HG02588 (cell line): Measurements from ENCODE around the gene NETO2.
A peak's percentile ranks its signal among the peaks of the same experiment; 100 is the strongest.
"Not testable (repeated sequence)": the region's sequence is repeated elsewhere in the genome, so short reads cannot be mapped to it uniquely, and the experiment has no call there.

Experiments
- ATAC-seq: cut with Tn5 transposase; IDR thresholded peaks from one replicate; pipeline ENCODE4 v1.9.1; 2021; ENCODE audit warnings: mild to moderate bottlenecking, moderate library complexity; ENCODE audit not compliant: unreplicated experiment

NETO2 gene, protein sequence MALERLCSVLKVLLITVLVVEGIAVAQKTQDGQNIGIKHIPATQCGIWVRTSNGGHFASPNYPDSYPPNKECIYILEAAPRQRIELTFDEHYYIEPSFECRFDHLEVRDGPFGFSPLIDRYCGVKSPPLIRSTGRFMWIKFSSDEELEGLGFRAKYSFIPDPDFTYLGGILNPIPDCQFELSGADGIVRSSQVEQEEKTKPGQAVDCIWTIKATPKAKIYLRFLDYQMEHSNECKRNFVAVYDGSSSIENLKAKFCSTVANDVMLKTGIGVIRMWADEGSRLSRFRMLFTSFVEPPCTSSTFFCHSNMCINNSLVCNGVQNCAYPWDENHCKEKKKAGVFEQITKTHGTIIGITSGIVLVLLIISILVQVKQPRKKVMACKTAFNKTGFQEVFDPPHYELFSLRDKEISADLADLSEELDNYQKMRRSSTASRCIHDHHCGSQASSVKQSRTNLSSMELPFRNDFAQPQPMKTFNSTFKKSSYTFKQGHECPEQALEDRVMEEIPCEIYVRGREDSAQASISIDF

DNA sequence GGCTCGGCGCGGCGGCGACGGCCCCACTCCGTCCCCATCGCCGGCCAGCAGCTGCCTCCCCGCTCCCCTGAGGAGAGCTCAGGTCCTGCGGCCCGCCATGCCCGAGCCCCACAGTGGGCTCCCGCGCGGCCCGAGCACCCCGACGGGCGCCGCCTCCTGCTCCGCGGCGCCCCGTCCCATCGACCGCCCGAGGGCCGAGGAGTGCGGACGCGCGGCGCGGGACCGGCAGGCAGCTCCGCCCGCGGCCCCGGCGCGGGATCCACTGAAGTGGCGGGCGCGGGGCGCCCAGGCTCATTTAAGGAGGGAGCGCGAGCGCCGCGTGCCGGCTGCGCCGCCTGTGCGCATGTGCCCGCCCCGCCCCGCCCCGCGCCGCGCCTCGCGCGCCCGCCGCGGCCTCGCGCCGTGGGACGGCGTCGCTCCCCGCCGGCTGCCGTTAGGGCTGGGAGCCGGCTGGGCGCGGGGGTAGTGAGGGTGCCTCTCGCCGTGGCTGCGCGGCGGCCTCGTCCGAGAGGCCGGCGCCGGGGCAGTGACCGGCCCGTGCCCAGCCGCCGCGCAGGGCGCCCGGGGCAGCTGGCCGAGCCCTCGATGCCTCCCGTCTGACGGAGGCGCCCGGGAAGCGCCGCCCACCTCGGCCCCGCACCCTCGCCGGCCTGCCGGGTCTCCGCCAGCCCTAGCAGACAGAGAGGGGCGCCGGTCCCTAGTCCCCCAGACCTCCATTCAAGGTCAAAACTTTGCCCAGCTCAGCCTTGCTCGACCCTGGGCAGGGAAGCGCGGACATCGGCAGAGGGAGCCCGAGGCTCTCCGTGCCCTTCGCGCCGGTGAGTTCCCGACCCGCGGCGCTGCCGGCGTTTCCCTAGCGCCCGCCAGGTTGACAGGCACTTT is at the start of gene NETO2:
Gene NETO2, minus strand, starts transcription at position 269 of the 882 bp plus-strand sequence. CDS start 333 bp downstream, outside the sequence.
- peak; percentile 56 for ATAC-seq

DNA sequence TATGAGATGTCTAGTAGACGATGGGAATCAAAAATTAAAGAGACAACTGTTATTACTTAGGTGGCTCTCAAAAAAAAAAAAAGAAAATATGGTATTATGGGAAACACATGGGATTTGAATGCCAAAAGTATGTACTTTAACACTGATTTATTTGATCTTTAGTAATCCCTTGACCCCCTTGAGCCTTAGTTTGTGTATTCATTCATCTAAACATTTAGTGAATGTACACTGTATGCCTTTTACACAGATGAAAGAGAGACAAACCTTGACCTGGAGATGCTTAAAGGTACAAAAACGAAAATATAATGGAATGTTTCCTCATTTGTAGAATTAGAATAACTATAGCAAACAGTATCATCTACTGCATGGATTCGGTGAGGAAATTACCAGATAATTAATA is 38.6 kb upstream of the NETO2 start:
- ATAC-seq, result no peak

DNA sequence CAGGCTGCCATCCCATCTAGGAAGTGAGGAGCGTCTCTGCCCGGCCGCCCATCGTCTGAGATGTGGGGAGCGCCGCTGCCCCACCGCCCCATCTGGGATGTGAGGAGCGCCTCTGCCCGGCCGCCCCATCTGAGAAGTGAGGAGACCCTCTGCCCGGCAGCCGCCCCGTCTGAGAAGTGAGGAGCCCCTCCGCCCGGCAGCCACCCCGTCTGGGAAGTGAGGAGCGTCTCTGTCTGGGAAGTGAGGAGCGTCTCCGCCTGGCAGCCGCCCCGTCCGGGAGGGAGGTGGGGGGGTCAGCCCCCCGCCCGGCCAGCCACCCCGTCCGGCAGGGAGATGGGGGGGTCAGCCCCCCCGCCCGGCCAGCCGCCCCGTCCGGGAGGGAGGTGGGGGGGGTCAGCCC is 37.3 kb upstream of the NETO2 start:
- not testable (repeated sequence) for ATAC-seq

DNA sequence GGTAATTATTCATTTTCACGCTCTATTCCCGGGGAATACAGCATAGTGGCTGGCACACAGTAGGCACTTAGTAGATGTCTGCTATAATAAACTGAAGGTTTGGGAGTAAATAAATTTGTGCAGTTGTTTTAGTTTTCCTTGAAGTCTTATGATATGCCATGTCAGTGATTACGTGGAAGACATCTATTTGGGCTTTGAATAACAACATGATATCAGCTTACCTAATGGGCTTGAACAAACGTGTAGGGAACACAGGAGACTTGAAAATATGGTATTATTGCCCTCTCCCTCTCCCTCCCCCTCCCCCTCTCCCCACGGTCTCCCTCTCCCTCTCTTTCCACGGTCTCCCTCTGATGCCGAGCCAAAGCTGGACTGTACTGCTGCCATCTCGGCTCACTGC is 36.3 kb upstream of the NETO2 start:
- no peak for ATAC-seq

DNA sequence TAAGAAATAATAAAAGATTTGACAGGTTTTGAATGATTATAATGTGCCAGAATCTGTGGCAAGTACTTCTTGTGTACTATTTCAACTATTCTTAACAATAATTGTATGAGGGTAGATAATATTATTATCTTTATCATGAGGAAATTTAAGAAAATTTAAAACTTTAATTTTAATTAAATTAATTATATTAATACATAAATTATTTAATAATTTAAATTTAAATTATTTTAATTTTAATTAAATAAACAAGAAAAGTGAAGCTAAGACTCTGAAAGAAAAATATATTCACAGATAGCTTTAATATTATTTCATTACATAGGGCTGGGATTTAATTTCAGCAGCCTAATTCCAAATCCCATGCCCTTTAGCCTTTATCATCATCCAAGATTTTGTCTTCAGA is 31.4 kb upstream of the NETO2 start:
- ATAC-seq, result no peak

DNA sequence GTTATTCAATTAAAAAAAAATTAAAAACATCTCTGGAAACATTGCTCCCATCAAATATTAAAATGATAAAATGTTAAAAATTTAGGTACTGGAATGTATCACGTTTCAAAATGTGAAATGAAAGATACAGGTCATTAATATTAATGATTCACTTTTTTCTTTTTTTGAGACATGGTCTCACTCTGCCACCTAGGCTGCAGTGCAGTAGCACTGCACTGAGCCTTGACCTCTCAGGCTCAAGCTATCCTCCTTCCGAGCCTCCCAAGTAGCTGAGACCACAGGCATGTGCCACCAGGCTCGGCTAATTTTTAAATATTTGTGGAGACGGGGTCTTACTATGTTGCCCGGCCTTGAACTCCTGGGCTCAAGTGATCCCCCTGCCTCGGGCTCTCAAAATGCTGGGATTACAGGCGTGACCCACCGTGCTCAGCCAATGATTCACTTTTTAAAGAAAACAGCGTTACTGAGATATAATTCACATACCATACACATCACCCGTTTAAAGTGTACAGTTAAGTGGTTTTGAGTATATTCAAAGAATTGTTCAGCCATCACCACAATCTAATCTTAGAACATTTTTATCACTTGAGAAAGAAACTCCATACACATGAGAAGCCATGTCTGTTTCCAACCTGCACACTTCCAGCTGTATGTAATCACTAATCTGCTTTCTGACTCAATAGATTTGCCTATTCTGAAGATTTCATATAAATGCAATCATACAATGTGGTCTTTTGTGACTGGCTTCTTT is 19.1 kb upstream of the NETO2 start:
- no peak for ATAC-seq

DNA sequence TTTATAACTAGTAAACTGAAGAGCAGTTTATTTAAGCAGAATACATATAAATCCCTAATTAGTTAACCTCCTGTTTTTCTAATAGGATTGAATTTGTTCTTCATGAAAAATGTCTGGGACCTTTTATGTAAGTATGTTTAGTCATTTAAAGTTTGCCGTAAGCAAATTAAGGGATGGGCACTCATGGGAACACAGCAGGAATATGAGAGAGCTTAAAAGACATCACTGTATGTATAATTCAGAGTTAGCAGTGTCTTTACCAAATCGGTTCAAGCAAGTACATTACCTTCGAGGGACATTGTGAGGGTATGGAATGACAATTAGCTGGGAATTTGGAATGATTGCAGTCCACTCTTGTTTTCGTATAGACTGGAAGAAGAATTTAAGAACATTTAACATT is 17.7 kb upstream of the NETO2 start:
- no peak for ATAC-seq

DNA sequence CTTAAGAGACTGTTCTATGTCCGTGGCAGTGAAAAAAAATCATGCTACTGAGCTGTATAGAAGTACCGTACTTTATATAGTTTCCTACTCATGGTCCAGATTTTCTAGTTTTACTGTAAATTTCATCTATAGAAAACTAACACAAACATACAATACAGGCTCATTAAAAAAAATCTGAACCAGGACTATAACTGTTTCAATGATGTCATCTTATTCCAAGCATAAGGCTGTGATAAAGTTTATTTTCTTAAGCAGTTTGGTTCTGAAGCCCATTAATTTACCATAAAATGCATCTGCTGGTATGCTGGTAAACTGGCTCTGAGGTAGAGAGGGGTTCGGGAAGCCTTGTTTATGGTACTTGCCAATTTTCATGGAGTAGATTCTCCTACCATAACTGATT is 16.7 kb upstream of the NETO2 start:
- ATAC-seq, result no peak

DNA sequence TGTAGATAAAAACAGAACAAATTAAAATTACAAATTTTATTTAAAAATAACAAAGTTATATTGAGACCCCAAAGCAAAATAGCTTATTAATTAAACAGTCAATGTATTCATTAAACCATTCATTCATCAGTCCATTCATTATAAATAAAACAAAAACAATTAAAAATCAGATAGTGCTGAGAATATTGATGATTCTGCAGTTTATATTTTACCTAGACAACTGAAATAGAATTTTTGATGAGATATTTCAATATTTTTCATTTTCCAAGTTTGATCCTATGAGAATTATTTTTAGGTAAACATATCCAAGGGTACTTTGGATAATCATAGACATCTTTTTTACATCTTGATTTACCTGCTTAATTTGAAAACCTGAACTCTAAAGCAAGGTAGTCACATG is 15.2 kb upstream of the NETO2 start:
- no peak for ATAC-seq

DNA sequence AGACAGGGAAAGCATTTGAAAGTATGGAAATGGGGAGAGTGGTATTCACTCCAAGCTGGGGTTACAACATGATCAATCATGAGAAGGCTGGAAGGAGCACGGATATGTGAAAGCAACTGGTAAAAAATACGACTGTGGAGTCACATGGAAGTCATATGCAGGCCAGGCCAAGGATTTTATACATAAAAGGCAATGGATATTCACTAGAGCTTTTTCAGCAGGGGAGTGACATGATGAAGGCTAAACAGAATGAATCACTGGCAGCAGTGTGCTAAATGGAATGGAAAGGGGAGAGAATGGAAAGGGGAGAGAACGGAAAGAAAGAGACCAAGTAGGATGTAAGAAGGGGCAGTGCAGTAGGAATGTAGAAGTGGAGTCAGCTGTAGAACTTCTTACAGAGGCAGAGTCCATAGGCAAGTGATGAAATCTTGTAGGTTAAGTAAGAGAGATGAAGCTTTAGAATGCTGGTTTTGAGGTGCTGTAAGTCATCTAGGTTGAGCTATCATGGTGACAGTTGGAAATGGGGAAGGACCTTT is 13.0 kb upstream of the NETO2 start:
- ATAC-seq, result no peak

DNA sequence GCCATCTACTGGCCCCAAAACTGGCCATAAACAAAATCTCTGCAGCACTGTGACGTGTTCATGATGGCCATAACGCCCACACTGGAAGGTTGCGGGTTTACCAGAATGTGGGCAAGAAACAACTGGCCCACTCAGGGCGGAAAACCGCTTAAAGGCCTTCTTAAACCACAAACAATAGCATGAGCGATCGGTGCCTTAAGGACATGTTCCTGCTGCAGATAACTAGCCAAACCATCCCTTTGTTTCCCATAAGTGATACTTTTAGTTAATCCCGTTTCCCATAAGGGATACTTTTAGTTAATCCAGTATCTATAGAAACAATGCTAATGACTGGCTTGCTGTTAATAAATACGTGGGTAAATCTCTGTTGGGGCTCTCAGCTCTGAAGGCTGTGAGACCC is 8.8 kb upstream of the NETO2 start:
- not testable (repeated sequence) for ATAC-seq

DNA sequence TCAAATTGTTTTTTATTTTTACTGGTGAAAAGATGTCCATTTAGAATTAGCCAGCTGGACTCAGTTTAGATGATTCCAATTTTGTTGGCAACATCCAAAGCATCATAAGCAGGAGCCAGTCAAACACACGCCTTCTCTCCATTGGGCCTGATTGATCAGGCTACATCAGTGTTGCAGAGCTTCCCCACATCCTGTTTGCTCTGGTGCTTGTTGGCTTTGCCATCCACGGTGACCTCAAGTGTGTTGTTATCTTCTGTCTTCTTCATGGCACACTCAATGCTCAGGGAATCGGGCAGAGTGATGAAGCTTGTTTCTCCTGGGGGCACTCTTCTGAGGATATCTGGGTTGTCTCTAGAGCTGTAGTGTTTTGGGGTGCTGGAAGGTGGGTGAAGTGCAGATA is 6.3 kb upstream of the NETO2 start:
- no peak for ATAC-seq

DNA sequence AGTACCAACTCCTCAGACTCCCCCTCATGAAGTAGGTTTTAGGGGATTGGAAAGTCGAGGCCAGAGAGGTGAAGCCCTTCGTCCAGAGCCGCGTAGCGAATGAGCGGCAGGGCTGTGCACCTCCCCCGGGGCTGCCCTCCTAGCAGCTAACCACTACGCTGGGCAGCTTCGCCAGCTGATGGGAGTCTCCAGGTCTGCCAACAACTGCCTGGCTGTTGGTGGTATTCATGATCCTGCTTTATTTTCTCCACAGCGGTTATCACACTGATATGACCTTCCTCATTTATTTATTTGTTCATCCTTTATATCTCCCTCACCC is 773 bp upstream of the NETO2 start:
- no peak for ATAC-seq

DNA sequence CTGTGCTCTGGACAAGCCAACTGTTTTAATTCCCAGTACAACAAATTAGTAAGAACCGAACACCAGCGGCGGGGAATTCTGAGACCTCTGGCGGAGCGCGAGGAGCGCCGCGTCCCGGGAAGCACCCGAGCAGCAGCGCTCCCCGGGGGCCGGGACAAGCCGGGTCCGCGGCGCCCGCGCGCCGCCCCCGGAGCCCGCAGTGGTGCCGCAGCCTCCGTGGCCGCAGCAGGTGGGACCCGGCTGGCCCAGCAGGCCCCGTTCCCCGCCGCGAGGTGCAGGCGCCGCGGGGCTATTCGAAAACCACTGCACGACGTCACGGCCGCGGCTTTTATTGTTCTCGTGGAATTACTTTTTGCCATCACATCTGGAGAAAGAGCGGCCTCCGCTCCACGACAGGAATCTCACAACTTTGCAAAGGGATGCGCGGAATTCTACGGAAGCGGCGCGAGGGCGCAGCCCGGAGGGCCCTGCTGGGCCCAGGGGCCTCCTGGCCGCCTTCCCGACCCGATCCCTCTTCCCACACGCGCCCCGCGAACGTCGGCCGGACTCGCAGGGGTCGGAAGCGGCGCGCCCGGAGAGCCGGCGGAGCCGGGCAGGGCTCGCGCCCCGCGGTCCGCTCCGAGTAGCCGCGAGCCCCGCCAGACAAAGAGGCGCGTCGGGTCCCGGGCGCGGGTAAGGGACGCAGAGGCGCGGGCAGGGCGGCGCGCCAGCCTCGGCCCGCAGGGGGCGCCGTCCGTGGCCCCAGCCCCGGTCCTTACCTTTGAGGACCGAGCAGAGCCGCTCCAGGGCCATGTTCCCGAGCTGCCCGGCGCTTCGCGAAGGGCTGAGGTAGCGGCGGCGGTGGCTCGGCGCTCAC is 696 bp downstream of the NETO2 start:
- peak; percentile 67 for ATAC-seq

DNA sequence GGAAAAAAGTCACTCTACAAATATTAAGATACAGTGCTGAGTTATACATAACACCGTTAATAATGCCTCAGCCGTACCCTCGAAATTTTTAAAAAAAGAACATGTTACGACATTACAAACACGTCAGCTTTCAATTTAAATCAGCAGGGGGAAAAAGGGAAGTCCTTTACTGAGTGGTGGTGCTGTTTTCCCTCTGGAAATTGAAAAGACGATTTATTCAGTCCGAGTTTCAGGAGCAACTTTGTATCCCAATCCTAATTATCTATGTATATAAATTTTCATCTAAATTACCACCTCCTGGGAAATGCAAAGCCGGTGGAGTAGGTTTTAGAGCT is 1.3 kb downstream of the NETO2 start:
- no peak for ATAC-seq

DNA sequence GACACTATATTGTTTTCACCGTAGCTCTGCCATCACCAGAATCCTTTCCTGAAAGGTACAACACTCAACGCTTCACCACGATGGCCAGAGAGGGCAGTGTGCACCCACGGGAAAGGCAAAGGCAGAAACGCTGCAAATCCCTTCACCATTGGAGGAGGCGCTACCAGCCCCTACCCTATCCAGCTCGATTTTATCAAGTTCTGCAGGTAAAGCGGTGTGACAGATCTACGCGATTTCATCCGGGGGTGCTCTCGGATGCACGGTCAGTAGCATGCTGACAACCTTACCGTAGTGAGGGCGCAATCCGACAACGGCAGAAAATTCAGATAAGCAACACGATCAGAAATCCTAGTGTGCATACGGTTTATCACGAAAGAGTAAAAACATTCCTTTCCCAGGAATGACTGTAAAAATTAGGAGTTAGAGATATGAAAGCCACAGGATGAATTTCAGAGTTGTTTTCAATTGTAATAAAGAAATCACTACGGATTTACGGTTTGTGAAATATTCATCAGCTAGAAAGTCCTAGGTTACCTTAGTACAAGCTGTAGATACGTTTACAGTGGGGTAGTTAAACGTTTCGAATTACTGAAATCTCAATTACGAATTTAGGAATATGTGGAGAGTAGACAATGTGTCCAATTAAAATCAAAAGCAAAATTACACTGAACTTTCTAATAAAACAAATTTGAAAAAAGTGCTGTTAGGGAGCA is 1.8 kb downstream of the NETO2 start:
- peak; percentile 49 for ATAC-seq

DNA sequence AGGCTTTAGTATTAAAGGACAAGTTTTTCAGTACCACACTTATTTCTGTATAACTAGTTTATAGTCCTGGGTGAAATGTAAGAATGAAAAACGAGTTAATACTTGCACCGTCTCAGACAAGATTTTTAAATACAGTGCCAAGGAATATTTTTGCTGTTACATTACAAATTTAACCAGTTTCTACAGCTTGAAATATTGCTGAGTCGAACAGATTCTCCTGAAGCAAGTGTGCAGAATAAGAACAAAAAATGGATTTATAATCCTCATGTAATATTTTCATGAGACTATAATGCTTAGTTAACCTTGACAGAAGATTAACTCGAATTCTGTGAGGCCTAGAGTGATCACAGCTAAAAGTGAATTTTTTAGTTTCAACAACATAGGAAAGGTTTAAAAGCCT is 3.1 kb downstream of the NETO2 start:
- no peak for ATAC-seq

DNA sequence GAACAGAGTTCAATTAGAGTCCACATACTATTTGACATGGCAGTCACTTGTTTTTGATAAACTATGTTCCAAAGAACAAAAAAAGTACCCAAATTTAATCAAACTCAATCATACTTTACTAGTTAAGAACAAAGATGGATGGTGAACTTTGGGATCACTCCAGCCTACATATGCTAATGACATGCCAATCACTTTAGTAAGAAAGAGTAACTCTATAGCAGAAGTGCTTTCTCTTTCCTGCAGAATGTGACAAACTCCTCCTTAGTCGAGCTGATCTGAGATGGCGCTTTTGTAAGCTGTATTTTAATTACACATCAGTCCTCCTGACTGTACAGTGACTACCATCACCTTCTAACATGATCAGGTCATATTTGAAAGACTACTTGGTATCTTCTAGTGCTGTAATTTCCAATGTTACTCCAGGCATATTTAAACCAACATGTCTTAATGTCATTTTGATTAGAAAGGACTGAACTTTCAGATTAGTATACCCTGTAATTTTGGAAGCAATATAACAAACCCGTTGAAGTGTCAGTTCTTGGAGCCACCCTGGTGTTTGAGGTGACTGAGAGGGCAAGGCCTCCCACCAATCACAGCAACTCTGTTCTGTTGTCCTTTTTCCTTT is 4.1 kb downstream of the NETO2 start:
- ATAC-seq, result no peak

DNA sequence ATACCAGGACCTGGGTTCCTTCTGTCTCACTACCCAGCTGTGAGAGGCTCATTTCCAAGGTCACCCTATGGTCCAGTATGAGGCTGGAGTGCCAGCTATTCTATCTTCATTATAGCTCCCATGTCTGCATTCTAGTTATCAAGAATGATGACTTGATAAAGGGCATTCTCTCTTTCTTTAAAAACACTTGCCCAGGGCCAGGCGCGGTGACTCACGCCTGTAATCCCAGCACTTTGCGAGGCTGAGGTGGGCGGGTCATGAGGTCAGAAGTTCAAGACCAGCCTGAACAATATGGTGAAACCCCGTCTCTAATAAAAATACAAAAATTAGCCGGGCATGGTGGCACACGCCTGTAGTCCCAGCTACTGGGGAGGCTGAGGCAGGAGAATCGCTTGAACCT is 5.8 kb downstream of the NETO2 start:
- ATAC-seq, result not testable (repeated sequence)
